PC-9 (cell line): ENCODE measurements around the gene HK3. TPM values are rescaled to one million over a fixed set of nuclear protein-coding genes. Genes with fewer than 3 reads are reported as not detected.

Experiments used
- Bru-seq: library from RNA; stranded (reverse); fragments of 400-500 nt; gene quantifications from one replicate; lab custom pipeline; 2021; lab: Mats Ljungman, UMichigan
- BruChase-seq, 2 experiments: library from RNA; stranded (reverse); fragments of 400-500 nt; gene quantifications; one replicate each; lab custom pipeline; 2021; lab: Mats Ljungman, UMichigan
- BruUV-seq: library from RNA; stranded (reverse); fragments of 400-500 nt; replicated peaks from 2 replicates; lab custom pipeline; 2021; lab: Mats Ljungman, UMichigan
- CTCF ChIA-PET: fragments of 300-600 bp; sonication (Branson Sonifier 250); formaldehyde crosslinking; loops from one replicate; lab custom pipeline; 2022; ENCODE audit warnings: antibody characterized with exemption; lab: Charles Lee
- POLR2A ChIA-PET: fragments of 300-600 bp; sonication (Branson Sonifier 250); formaldehyde crosslinking; loops from one replicate; lab custom pipeline; 2022; ENCODE audit warnings: antibody characterized with exemption; ENCODE audit not compliant: unreplicated experiment; lab: Charles Lee
- DNase-seq, 2 experiments: peaks; one replicate each; pipeline versions ENCODE4 v3.0.0 to v3.0.0-alpha.2; 2015 to 2022; ENCODE audit warnings: mixed read lengths in 1 of 2
- H2AFZ ChIP-seq: fragments of 200-600 bp; sonication (generic); 2 replicates; pipeline ENCODE4 v1.8.1; 2017; ENCODE audit warnings: antibody characterized with exemption
- H3F3A ChIP-seq: fragments of 200-600 bp; sonication (generic); 2 replicates; pipeline ENCODE4 v1.8.1; 2017; ENCODE audit warnings: antibody characterized with exemption, mild to moderate bottlenecking, low read depth; ENCODE audit not compliant: insufficient read depth
- H3K27ac ChIP-seq: fragments of 200-600 bp; sonication (generic); 2 replicates; pipeline ENCODE4 v1.6.1; 2016; ENCODE audit warnings: mixed run types
- H3K27me3 ChIP-seq: fragments of 200-600 bp; sonication (generic); 2 replicates; pipeline ENCODE4 v1.6.1; 2016; ENCODE audit warnings: low read depth, mixed run types; ENCODE audit not compliant: insufficient read depth
- H3K36me3 ChIP-seq: fragments of 200-600 bp; sonication (generic); 2 replicates; pipeline ENCODE4 v1.6.1; 2016; ENCODE audit warnings: low read depth, mixed run types
- H3K4me1 ChIP-seq: fragments of 200-600 bp; sonication (generic); replicated peaks from 2 replicates; pipeline ENCODE4 v1.6.1; 2016; ENCODE audit warnings: mixed run types; ENCODE audit not compliant: insufficient read depth
- H3K4me2 ChIP-seq: fragments of 200-600 bp; sonication (generic); 2 replicates; pipeline ENCODE4 v1.6.1; 2017; ENCODE audit warnings: mixed run types
- H3K4me3 ChIP-seq: fragments of 200-600 bp; sonication (generic); 2 replicates; pipeline ENCODE4 v1.6.1; 2016; ENCODE audit warnings: mixed run types
- H3K79me2 ChIP-seq: fragments of 200-600 bp; sonication (generic); 2 replicates; pipeline ENCODE4 v1.6.1; 2017; ENCODE audit warnings: low read depth, mixed run types
- H3K9me2 ChIP-seq: fragments of 200-600 bp; sonication (generic); 2 replicates; pipeline ENCODE4 v1.8.1; 2017; ENCODE audit warnings: mild to moderate bottlenecking; ENCODE audit not compliant: insufficient read depth
- H3K9me3 ChIP-seq: fragments of 200-600 bp; sonication (generic); 2 replicates; pipeline ENCODE4 v1.8.1; 2016; ENCODE audit warnings: low read depth; ENCODE audit not compliant: insufficient read depth
- H4K20me1 ChIP-seq: fragments of 200-600 bp; sonication (generic); 2 replicates; pipeline ENCODE4 v1.8.1; 2017; ENCODE audit not compliant: insufficient read depth
- EZH2 ChIP-seq: fragments of 200-600 bp; sonication (generic); IDR thresholded peaks from 2 replicates; pipeline ENCODE4 v1.8.0; 2017; ENCODE audit warnings: antibody characterized with exemption, low read depth
- intact Hi-C: fragments of 100-400 bp; cut with micrococcal nuclease; formaldehyde crosslinking; loops from one replicate; pipeline ENCODE4 v1.10.0; 2022; ENCODE audit not compliant: unreplicated experiment
- long read RNA-seq: library from polyadenylated mRNA; stranded (forward); transcript quantifications from one replicate; pipeline ENCODE4 v2.0.0, GENCODE V29; 2022
- total RNA-seq: library from RNA; stranded (reverse); gene quantifications from 2 replicates; pipeline ENCODE4 v1.2.3, GENCODE V29; 2021
- TF ChIP-seq, protein P1 (sequence below): fragments of 200-600 bp; sonication (generic); conservative IDR thresholded peaks from 2 replicates; pipeline ENCODE4 v1.6.1; 2017; ENCODE audit warnings: mixed run types, antibody characterized with exemption, mild to moderate bottlenecking, moderate library complexity

HK3 gene
- total RNA-seq (not detected in 2 replicates), Bru-seq, nascent RNA (percentile 31 among the genes with signal in this experiment), BruChase-seq, experiment 1, labeled RNA remaining after a 2-hour chase (percentile 26 among the genes with signal in this experiment), BruChase-seq, experiment 2, labeled RNA remaining after a 6-hour chase (percentile 21 among the genes with signal in this experiment)
- long read RNA-seq = 0 reads

DNA sequence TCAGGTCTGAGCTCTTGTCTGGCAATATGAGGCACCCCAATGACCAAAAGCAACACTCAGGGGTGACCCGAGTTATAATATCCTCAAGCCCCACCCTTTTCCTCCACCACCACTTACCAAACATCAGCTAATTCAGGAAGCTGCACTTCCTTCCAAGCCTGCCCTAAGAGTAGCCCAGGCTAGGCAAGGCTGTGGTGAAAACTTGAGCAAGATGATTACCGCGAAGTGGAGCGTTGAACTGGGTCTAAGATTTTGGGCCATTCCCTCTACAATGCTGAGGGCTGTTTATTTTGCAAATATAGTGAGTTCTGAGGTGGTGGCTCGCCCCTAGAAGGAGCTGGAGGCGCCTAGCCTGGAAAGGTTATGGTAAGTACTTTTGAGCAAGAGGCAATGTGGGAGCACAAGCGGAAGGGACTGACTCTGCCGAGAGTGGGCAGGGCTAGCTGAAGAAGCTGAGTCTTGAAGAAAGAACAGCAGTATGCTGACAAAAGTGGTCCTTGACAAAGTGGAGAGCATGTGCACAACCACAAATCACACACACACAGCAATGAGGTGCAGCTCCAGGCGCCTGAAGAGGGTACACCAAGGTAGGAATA, at the start of gene HK3:
HK3 (minus strand) TSS at position 51 of the 596 bp plus-strand sequence. CDS start 3,187 bp downstream, outside the sequence.
- Histone ChIP-seq H3K4me3 (no peak within 1 kb of the TSS), H2AFZ (no peak within 1 kb of the TSS), H3K9me3 (no peaks in the 10 kb centered on the region), H3K9me2 (no peaks in the 10 kb centered on the region), H3K27ac (no peak within 1 kb of the TSS), H3K4me2 (no peak within 1 kb of the TSS), H3K36me3 (peaks cover 4% of the 10 kb centered on the region), H3K27me3 (no peaks in the 10 kb centered on the region), H3K4me1 (no peaks in the 10 kb centered on the region), H4K20me1 (no peaks in the 10 kb centered on the region), H3F3A (peaks cover 9% of the 10 kb centered on the region), H3K79me2 (no peaks in the 10 kb centered on the region)
- peak in 1 of 2 experiments; percentile 15 for DNase-seq
- no TSS peak for BruUV-seq
- ChIA-PET CTCF (interaction anchor here (0.6 to 1.0 kb wide), 2 partner anchors 23 to 239 kb away, joined by 3 read pairs; no protein-coding TSS in a partner anchor), POLR2A (no interaction called here)
- TF ChIP-seq EZH2 = no peak
- TF ChIP-seq, protein P1, sequence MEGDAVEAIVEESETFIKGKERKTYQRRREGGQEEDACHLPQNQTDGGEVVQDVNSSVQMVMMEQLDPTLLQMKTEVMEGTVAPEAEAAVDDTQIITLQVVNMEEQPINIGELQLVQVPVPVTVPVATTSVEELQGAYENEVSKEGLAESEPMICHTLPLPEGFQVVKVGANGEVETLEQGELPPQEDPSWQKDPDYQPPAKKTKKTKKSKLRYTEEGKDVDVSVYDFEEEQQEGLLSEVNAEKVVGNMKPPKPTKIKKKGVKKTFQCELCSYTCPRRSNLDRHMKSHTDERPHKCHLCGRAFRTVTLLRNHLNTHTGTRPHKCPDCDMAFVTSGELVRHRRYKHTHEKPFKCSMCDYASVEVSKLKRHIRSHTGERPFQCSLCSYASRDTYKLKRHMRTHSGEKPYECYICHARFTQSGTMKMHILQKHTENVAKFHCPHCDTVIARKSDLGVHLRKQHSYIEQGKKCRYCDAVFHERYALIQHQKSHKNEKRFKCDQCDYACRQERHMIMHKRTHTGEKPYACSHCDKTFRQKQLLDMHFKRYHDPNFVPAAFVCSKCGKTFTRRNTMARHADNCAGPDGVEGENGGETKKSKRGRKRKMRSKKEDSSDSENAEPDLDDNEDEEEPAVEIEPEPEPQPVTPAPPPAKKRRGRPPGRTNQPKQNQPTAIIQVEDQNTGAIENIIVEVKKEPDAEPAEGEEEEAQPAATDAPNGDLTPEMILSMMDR = no peak
- intact Hi-C loops = no loop called here

- ChIA-PET POLR2A (no interaction called here), CTCF (no interaction called here)
- Histone ChIP-seq H3K27ac (no peak overlapping the region), H3K4me3 (no peak overlapping the region), H3F3A (no peaks in the 10 kb centered on the region; the same call in 1 of the 2 replicates), H3K9me3 (no peaks in the 10 kb centered on the region), H4K20me1 (no peaks in the 10 kb centered on the region), H2AFZ (no peak overlapping the region), H3K36me3 (peaks cover 30% of the 10 kb centered on the region), H3K4me2 (no peak overlapping the region), H3K79me2 (no peaks in the 10 kb centered on the region), H3K4me1 (peaks cover 11% of the 10 kb centered on the region; the same call in 1 of the 2 replicates), H3K27me3 (no peaks in the 10 kb centered on the region), H3K9me2 (no peaks in the 10 kb centered on the region)
- no TSS peak for BruUV-seq
- no peak for TF ChIP-seq EZH2
- TF ChIP-seq, protein P1 = no peak
- intact Hi-C loops = no loop called here
- no peak for DNase-seq
Observed at GRCh38 chr5:176948458-176948857, 49.3 kb upstream of the HK3 start.

DNA sequence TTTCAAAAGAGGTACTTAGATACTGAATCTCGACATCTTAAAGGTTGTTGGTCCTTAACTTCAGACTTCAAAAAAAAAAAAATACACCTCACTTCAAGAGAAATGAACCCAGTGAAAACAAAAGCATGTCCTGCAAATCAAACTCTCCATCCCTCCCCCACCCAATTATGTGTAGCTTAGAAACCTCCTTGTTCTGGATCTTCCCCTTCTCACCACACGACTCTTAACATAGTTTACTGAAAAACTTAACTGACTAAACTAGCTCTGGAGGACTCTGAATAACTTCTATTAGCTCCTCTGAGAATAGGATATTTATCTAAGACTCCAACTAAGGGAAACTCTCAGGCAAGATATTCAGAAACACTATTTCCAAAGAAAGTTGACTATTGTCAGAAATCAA, 48.7 kb upstream of the HK3 start:
- Histone ChIP-seq H3K79me2 (no peaks in the 10 kb centered on the region), H3K27ac (no peak overlapping the region), H4K20me1 (no peaks in the 10 kb centered on the region), H3F3A (no peaks in the 10 kb centered on the region), H2AFZ (no peak overlapping the region), H3K4me1 (peaks cover 11% of the 10 kb centered on the region; the same call in 1 of the 2 replicates), H3K36me3 (peaks cover 30% of the 10 kb centered on the region), H3K9me2 (no peaks in the 10 kb centered on the region), H3K4me3 (no peak overlapping the region), H3K9me3 (no peaks in the 10 kb centered on the region), H3K27me3 (no peaks in the 10 kb centered on the region), H3K4me2 (no peak overlapping the region)
- ChIA-PET CTCF (no interaction called here), POLR2A (no interaction called here)
- intact Hi-C loops = no loop called here
- DNase-seq = no peak
- no TSS peak for BruUV-seq
- TF ChIP-seq, protein P1 = no peak
- TF ChIP-seq EZH2 = no peak
